SKM-1 treated with dmso at 0.1 percent for 144 hours (cell line): Measurements from ENCODE around the gene TRPV5.

Experiments
- DNase-seq: peaks from one replicate; lab custom pipeline; 2025; ENCODE audit not compliant: unreplicated experiment; lab: John Stamatoyannopoulos, UW

Gene TRPV5

DNA sequence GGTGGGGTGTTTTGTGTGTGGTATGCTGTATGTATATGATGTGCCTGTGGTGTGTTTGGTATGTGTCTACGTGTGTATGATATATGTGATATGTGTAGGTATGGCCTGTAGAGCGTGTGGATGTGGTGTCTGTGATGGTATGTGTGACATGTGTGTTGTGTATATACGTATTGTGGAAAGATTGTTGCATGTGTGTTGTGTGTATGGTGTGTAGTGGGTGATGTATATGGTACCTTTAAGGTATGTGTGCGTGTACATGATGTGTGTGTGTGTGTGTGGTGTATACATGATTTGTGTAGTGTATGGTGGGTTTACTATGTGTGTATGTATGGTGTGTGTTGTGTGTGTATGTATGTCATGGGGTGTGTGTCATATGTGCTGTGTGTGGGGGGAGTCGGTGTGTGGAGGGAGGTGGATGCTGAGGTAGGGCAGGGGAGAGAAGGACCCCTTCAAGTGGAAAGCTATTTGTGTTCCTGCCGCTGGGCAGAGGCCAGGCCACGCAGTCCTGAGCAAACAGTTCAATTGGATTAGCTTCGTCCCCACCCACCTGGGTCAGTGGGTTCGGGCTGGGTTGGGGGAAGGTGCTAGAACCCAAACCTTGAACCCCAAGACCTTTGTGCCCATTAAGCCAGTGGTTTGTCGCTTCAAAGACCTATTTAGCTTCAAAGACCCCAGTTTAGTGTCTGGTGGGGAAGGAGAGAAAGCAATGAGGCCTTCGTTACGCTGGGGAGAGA, 46.1 kb downstream of the TRPV5 start:
- DNase-seq, result no peak

DNA sequence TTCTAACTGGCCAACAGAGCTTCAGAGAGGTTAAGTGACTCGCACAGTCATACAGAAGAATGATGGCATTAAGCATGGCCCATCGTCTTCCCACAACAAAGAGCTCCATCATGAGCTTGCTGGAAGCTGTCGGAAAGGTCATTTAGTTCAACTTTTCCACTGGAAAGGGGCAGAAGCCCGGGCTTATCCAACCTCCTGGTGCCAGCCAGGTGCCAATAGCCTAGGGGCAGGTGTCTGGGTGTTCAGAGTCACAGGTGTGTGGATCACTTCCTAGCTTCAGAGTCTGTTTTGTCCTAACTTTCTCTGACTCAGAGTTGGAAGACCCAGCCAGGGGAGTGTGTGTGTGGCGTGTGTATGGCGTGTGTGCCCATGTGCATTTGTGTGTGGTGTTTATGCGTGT, 46.7 kb downstream of the TRPV5 start:
- DNase-seq, result no peak

DNA sequence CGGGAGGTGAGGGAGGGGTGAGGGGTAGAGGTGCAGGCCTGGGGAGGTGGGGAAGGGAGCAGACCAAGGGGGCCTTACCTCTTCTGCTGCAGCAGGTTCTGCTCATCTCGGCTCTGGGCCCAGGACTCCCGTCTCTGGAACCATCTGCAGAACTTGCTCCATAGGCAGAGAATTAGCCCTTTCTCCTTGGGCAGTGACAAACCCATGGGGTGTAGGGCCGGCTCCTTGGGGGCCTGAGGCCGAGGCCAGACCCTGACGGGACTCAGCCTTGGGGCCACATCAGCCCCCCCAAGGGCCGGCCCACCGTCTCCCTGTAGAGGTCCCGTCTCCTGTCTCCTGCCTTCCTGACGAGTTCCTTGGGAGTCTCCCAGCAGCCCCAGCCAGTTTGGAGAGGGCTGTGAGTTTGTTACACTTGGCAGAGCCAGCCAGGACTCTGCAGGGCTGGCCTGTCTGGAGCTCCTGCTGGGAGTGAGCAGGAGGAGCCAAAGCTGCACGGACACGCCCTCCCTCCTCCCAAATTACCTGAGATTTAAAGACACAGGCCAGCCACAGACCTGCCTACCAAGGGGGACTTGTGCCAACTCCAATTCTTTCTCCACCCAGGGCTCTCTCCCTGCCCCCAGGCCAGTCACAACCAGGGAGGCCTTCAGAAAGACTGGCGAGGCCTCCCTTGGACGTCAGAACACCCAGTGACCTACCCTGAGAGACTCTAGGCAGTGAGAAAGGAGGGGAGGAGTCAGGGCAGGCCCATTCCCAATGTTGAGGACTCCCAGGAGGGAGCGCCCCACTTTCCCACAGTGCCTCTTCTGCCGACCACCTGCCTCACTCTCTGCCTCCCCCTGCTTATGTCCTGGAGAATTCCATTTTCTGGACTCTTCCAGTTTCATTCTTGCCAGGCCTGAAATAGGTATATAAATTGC, 48.0 kb downstream of the TRPV5 start, which contains the start of gene TRPV6:
TSS of gene TRPV6 (minus strand) at position 435 of the 920 bp plus-strand sequence.
- no peak for DNase-seq

DNA sequence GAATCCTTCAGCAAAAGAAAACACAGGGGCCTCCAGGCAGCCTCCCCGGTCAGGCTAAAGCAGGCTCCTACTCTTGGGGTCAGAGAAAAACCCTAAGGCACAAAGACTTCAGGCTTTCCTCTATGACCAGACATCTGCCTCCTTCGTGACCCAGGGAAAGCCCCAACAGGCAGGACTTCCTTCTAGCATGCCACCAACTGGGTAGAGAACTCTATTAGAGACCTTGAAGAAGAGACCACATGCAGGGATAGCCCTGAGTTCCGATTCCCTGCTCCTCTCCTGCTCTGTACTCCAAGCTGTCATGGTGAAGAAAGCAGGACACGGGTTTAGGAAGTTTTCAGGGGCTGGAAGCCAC, 49.3 kb downstream of the TRPV5 start:
- DNase-seq, result no peak

DNA sequence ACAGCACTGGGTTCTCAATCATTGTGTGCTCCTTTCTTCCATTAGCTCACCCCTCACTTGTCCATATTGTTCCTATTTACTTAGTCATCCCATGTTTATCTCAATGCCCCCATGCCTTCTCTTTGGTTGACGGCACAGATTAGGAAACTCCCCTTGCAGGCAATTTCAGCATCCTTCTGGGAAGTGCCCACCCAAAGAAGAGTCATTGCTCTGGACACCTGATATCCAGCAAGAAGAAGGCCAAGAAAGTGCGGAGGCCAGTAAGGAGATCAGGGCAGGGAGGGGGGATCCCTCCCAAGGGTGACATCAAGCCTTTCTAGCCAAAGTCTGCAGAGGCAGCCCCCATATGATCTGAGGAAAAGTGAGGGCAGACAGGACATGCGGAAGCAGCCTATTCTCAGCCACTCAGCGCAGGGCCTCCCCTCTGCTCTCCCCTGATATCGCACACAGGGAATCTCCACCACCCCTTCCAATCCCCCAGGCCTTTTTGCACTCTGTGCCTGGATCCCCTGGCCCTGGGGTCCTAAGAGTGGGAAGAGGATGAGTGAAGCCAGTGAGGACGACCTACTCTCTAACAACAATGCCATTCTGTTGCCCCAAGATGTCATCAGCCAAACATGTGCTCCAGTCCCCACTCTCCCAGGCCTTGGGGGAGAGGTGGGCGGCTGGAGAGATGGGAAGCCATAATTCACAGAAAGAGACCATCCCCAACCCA, 49.8 kb downstream of the TRPV5 start:
- DNase-seq, result no peak

DNA sequence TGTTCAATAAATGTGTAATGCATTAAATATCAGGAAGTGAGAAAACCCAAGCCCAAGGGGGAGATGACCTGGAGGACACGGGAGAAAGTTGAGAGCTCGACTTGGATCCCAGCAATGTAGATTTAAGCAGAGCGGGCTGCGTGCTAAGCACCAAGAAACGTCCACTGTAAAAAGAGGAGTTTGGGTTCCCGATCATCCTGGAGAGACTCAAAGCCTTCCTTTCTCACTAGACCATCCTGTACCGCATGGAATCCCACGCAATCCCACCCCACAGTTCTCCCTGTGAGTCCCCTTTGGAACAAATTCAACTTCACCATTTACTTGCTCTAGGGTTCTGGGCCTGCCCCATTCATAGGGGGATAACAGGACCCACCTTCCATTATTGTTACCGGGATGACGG, 50.4 kb downstream of the TRPV5 start:
- no peak for DNase-seq

DNA sequence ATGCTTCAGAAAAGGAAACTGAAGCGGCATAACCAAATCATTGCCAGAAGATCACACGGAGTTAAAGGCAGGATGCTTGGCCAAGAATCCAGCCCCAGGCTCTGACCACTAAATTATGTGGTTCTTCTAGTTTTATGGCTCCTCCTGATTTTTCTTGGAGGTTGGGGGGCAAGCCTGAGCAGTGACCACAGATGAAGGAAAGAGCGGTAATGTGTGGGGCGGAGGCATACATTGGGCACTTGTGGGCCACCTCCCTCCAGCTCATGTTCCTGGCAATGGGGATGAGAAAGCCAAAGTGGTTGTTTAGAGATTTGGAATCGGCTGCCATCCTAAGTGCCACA, 51.2 kb downstream of the TRPV5 start:
- DNase-seq, result no peak

DNA sequence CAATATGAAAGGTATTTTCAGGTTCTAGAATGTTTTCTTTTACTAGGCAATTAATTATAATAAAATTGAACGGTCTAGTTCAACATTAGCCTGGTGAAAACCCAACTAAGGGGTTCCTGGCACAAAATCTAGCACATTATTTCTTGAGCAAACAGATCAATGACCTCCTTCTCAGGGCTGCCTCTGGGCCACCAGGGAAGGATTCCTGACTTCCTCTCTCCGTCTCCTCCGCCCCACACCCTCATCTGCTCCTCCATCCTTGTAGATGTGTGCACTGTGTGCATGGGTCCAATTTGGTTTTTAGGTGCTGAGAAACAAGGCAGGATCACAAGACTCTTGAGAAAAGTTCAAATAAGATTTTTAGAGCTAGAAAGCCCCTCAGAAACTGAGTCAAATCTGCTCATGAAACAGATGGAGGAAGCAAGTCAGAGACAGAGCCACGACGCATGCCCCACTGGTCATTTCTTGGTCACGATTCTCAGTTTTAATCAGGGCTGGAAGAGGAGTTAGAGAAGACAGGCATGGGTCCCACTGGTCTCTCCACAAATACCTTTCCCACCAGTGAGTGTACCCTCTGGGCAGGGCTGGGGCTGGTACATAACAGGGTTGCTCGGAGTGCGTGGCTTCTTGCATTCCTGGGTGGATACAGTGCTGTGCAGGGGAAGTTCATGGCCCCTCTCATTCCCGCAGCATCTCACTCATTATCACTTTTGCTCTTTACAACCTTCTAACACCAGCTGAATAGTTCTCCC, 51.8 kb downstream of the TRPV5 start:
- no peak for DNase-seq

DNA sequence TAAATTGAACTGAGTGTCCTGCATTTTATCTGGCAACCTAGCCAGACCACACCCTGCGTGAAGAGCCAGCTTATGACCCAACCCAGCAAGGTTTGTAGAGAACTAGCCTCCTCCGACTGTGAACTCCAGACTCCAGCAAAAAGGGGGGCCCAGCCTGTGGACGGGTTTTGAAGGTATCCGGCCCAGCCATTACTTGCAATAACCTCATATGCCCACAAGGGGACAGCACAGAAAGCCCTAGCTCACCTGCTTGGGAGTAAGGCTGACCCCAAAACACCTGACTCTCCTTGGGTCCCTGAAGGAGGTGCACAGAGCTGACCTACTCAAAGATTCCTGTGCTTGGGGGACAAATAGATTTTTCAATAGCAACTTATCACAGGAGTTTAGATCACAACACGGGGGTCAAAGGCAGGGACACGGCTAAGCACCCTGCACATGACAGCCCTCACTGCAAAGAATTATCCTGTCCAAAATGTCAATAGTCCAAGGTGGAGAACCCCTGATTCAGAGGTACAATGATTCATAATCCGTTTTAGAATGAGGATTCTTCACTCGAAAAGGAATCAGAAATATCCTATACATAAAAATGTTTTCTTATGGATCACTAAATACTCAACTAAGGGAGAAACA, 52.6 kb downstream of the TRPV5 start:
- DNase-seq, result peak; percentile 21

DNA sequence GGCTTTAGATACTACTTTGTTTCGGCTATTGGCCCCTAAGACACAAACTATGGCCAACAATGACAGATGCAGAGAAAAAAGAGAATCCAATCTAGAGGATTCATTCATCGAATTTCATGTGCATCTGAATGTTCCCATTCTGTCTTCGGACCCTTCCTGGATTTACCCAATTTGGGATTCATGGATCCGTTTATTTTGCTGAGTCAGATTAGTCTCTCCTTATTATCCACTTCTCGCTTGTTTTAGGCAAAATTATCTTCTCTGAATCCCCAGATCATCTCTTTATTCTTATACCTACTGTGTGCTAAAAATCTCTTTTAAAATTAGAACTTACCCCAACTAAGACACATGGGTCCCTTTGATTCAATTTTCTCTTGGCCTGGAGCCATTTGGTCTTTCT, 54.5 kb downstream of the TRPV5 start:
- DNase-seq, result no peak

DNA sequence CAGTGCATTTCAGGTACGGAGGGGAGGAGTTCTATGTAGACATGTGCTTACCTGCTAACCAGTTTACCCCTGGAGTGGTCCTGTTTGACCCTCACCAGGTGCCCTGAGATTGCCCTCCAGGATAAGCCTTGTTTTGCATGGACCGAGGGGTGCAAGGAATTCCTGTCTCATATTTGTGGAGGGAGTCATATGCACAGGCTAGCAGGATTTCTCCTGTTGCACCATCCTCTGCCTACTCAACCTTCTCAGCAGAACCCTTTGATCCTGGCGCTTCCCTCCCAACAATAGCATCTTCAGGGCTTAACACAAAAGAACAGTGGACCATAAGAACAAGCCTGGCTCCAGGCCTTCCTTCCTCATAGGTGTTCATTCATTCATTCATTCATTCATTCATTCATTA, 55.2 kb downstream of the TRPV5 start:
- DNase-seq, result no peak

DNA sequence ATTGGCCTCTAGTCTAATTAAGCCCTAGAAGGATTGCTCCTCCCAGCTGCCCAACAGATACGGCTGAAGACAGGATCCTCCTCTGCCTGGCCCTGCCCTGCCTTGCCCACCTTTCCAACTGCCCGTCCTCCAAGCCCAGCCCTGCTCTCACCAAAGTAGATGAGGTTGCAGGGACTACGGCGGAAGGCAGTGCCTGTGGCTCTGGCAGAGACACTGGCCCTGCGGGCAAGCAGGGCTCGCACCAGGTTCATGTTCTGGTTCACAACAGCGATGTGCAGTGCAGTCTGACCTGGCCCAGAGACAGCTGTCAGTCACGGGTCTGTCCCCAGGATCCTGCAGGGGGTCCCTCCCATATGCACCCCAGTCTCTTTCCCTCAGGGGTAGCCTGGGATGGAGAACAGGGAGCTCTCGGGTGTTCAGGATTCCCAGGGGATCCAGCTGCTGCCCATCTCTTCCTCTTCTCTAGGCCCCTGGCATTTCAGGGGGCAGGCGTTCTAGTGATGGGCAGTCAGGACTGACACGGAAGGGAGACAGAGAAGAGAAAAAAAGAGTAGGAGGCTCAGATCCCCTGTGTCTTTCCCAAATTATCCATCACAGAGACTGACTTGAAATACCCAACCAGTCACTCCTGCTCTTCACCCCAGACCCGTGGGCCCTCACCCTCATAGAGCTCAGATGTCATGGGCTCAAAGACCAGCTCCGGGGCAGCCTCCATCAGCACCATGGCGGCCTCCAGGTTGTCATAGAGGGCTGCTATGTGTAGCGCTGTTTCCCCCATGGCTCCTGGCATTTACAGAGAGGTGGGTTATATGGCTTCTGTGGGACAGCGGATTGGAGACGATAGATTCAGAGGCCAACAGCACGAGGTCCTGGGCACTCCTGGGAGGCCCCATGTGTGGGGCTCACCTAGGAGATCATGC, 56.3 kb downstream of the TRPV5 start:
- no peak for DNase-seq

DNA sequence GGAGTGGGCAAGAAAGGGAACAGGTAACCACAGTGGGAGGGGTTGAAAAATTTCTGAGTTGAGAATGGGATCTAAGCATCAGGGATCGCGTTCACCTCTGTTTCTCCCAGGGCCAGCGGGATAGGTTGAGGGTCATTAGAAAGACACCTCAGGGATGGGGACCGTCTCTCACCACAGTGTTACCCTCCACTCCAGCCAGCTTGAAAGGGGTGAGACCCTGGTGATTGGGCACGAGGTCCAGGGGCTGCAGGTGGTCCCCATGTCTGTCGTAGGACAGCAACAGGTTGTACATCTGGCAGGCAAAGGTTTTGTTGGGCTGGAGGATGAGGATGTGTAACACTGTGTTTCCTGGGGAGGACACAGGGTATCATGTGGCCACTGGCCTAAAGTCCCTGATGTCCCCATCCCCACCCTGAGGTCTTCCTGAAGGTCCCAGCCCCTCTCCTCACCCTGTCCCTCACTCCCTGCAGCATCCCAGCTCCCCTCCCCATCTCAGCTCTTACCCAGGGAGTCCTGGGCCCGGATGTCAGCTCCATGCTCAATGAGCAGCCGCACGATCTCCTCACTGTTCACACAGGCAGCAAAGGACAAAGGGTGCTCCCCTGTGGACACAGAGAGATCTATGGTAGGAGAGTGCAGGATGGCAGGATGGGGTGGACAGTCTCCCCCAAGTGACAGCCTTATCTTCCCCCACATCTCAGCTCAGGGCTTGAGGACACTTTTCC, 57.1 kb downstream of the TRPV5 start:
- DNase-seq, result no peak

DNA sequence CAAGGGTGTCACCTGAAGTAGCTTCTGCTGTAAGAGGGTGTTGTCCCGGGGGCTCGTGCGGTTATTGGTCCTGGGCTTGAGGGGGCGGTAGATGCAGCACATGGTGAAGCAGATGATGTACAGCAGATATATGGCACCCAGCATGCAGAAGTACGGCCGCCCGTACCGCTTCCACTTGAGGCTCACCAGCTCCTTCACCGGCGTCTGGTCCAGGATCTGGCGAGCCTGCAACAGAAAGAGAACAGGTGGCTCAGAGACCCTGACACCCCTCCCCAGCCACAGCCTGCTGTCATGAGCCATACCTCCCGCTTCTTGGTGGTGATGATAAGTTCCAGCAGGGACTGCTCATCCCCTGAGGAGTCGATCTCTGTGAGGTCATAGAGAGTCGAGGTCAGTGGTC, 58.1 kb downstream of the TRPV5 start:
- no peak for DNase-seq

DNA sequence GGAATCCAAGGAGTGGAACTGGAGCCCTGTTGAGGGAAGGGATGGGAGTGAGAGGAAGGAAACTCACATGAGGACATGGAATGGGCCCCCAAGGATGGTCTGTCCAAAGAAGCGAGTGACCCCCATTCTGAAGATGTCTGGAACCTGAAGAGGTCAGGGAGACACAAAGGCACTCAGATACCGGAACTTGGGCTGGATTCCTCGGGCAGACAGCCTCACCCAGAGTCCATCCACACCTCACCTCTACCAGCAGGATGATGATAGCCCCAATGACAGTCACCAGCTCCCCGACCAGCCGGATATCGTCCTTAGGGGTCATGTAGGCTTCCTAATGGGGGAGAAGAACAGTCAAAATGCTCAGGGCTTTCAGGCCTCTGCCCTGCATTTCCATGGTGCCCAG, 58.7 kb downstream of the TRPV5 start:
- no peak for DNase-seq

DNA sequence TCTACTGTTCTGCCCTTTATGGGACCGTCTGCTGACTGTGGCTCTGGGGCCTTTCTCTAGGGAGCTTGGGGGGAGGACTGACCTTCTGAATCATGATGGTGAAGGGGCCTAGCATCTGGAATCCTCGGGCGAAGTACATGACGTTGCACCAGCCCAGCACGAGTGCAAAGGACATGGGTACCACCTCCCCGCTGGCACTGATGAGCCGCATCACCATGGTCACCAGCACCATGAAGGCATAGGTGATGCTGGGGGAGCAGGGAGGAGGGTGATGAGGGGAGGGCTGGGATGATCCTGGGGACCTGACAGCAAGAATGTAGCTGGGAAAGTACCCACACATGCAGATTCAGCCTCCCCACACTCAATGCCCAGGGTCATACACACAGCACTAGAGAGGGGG, 59.1 kb downstream of the TRPV5 start:
- no peak for DNase-seq

DNA sequence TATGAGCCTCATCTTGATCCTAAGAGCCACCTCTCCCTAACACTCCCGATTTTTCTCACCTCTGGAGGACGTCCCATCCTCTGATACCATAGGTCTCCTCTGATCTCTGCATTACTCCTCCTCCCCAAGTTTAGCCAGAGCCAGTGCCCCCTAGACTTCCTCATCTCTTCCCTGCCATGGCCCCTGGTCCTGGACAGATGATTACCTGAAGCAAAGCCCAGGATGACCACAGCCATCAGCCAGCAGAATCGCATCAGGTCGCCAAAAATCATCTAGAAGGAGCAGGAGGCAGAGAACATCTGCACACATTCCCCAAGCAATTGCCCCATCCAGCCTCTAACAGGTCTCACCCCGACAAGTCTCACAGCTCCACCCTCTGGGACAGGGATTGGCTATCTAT, 59.7 kb downstream of the TRPV5 start:
- DNase-seq, result no peak

DNA sequence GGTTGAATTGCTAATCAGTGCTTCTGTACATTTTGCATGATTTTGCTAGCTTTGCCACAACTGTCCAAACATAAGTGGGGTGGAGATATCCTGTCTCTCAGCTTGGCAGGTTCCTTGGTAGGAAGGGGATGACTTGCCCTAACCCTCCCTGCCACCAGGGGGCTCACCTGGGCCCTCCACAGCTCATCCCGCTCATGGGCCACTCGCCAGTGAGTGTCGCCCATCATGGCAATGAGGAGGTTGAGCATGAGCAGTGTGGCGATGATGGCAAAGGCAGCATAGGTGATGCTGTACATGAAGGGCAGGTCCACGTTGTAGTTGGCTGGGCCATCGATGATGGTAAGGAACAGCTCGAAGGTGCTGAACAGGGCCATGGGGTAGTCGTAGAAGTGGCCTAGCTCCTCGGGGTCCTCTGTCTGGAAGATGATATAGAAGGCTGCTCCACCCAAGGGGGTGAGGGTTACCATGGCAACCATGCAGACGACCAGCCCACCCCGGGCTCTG, 60.2 kb downstream of the TRPV5 start:
- peak; percentile 33 for DNase-seq
